Embryonic facial prominence (tissue), 1 donor: ENCODE data around the gene RNU6-8.

Experiments
- DNase-seq: peaks from one replicate; pipeline ENCODE4 v3.0.0-alpha.2; 2016; ENCODE audit errors: extremely low spot score

RNU6-8 gene

GRCh38 chr14:32203928-32204357, 874 bp upstream of the RNU6-8 start:
- peak; percentile 60 for DNase-seq

GRCh38 chr14:32202491-32202997, 525 bp downstream of the RNU6-8 start:
- DNase-seq, result no peak

GRCh38 chr14:32201816-32202490, 1.1 kb downstream of the RNU6-8 start, which contains the start of gene RNU6-7:
RNU6-7 (plus strand) TSS chr14:32202045.
- DNase-seq, result peak; percentile 49

- DNase-seq, result peak; percentile 64
Observed at GRCh38 chr14:32201193-32201815, 1.8 kb downstream of the RNU6-8 start.

GRCh38 chr14:32200368-32201192, 2.5 kb downstream of the RNU6-8 start:
- DNase-seq, result no peak

GRCh38 chr14:32197919-32198318, 5.2 kb downstream of the RNU6-8 start:
- DNase-seq, result no peak

GRCh38 chr14:32195636-32196035, 7.4 kb downstream of the RNU6-8 start:
- no peak for DNase-seq

GRCh38 chr14:32193532-32193931, 9.5 kb downstream of the RNU6-8 start:
- DNase-seq, result no peak

GRCh38 chr14:32192712-32193373, 10.2 kb downstream of the RNU6-8 start:
- no peak for DNase-seq

- no peak for DNase-seq
Observed at GRCh38 chr14:32190673-32191072, 12.4 kb downstream of the RNU6-8 start.

GRCh38 chr14:32189811-32190210, 13.3 kb downstream of the RNU6-8 start:
- no peak for DNase-seq

- no peak for DNase-seq
Observed at GRCh38 chr14:32186248-32186647, 16.8 kb downstream of the RNU6-8 start.

- DNase-seq, result no peak
Observed at GRCh38 chr14:32185097-32185496, 18.0 kb downstream of the RNU6-8 start.

- no peak for DNase-seq
Observed at GRCh38 chr14:32183151-32184058, 19.7 kb downstream of the RNU6-8 start.

- DNase-seq, result no peak
Observed at GRCh38 chr14:32171469-32171868, 31.6 kb downstream of the RNU6-8 start.

- no peak for DNase-seq
Observed at GRCh38 chr14:32169191-32169590, 33.9 kb downstream of the RNU6-8 start.

- DNase-seq, result no peak
Observed at GRCh38 chr14:32167907-32168306, 35.2 kb downstream of the RNU6-8 start.

- no peak for DNase-seq
Observed at GRCh38 chr14:32166924-32167323, 36.1 kb downstream of the RNU6-8 start.

GRCh38 chr14:32166029-32166428, 37.0 kb downstream of the RNU6-8 start:
- DNase-seq, result no peak
